Adrenal gland (tissue), 12 donors: Measurements from ENCODE around the gene GRHPR. TPM values are rescaled to one million over a fixed set of nuclear protein-coding genes. Genes with fewer than 3 reads are reported as not detected.
A peak's percentile ranks its signal among the peaks of the same experiment; 100 is the strongest.

Experiments
- DNase-seq, 7 donors: peaks; one replicate each; pipeline ENCODE4 v3.0.0-alpha.2; 2019 to 2020
- H3K27ac ChIP-seq, 5 donors: fragments of 200-600 bp; sonication (generic) in 4 of 5; 1 replicate in 3 of 5; 2 replicates in 2 of 5; pipeline versions ENCODE4 v1.5.1 to v1.8.0; 2016 to 2020; ENCODE audit warnings: mild to moderate bottlenecking in 1 of 5
- H3K27me3 ChIP-seq: fragments of 200-600 bp; 2 replicates; pipeline ENCODE4 v1.8.0; 2021
- H3K36me3 ChIP-seq, 2 donors: fragments of 200-600 bp; replicated peaks in 1 of 2; 1 replicate in 1 of 2; 2 replicates in 1 of 2; pipeline versions ENCODE4 v1.5.1 to v1.8.0; 2018 to 2022
- H3K4me1 ChIP-seq, 2 donors: fragments of 200-600 bp; replicated peaks in 1 of 2; 1 replicate in 1 of 2; 2 replicates in 1 of 2; pipeline versions ENCODE4 v1.5.1 to v1.8.0; 2018 to 2021
- H3K4me3 ChIP-seq, 4 donors: fragments of 200-600 bp; sonication (generic) in 3 of 4; one replicate each; pipeline ENCODE4 v1.5.1; 2016 to 2018
- H3K9me3 ChIP-seq, 3 donors: fragments of 200-600 bp; sonication (generic) in 1 of 3; replicated peaks in 1 of 3; 1 replicate in 2 of 3; 2 replicates in 1 of 3; pipeline versions ENCODE4 v1.5.1 to v1.8.0; 2016 to 2021
- POLR2A ChIP-seq, 2 donors: fragments of 450-650 bp; IDR thresholded peaks; one replicate each; pipeline ENCODE4 v1.6.1; 2017; ENCODE audit warnings: antibody characterized with exemption in 2 of 2, mild to moderate bottlenecking in 2 of 2, moderate library complexity in 1 of 2
- WGBS, 4 donors: extraction: QIAGEN DNeasy Blood & Tissue Kit in 2 of 4; methylation state at CpG; one replicate each; pipeline versions ENCODE4 v1.1.5 to v1.1.7; 2013 to 2017; 5-methylcytosine and 5-hydroxymethylcytosine counted together
- intact Hi-C, 2 donors: fragments of 100-400 bp; cut with DNase I; formaldehyde crosslinking; loops; one replicate each; pipeline versions ENCODE4 v1.14.1 to v1.15.0; 2022 to 2023
- polyA plus RNA-seq, 3 donors: library from polyadenylated mRNA; stranded (reverse); fragments of 200-250 nt in 2 of 3; fragments of 350-450 nt in 1 of 3; fragmentation: Illumina TruSeq in 1 of 3; extraction: RNeasy Lipid Tissue Mini Kit (QIAGEN cat#74804) in 1 of 3; gene quantifications; one replicate each; pipeline ENCODE4 v1.2.3, GENCODE V29; 2013 to 2014
- total RNA-seq, 9 donors: library from RNA; depleted of rRNA in 4 of 9; stranded (reverse); fragments of >200 nt in 4 of 9; fragments of 120-200 nt in 1 of 9; fragmentation: NEBNext Ultra II Directional in 1 of 9; extraction: Animal tissue kit (Norgen Biotek cat#: 25700) in 1 of 9; gene quantifications; one replicate each; pipeline versions ENCODE4 v1.1.0 to v1.2.4, GENCODE V29; 2013 to 2023
- TF ChIP-seq, protein P1 (sequence below), 6 experiments: fragments of 450-650 bp in 4 of 6; fragments of 200-600 bp in 2 of 6; sonication (generic) in 1 of 6; IDR thresholded peaks; 1 replicate in 5 of 6; 2 replicates in 1 of 6; pipeline versions ENCODE4 v1.5.1 to v1.8.0; 2016 to 2021; ENCODE audit warnings: antibody characterized with exemption in 6 of 6, mild to moderate bottlenecking in 2 of 6, moderate library complexity in 1 of 6
- donor health status: healthy with polysubstance abuse.
- donor health status: Bipolar disorder and iron deficiency.
- donor health status: DM: yes; HTN: yes; CAD: no.
- donor health status: DM: no; HTN: no; CAD: no.
- donor health status: DM: no; HTN: no; CAD: no.
- donor health status: DM: yes; HTN: yes; CAD: no.

The GRHPR gene
- total and polyA plus RNA-seq, 12 donors = 83.3 to 434 (median 230) TPM

DNA sequence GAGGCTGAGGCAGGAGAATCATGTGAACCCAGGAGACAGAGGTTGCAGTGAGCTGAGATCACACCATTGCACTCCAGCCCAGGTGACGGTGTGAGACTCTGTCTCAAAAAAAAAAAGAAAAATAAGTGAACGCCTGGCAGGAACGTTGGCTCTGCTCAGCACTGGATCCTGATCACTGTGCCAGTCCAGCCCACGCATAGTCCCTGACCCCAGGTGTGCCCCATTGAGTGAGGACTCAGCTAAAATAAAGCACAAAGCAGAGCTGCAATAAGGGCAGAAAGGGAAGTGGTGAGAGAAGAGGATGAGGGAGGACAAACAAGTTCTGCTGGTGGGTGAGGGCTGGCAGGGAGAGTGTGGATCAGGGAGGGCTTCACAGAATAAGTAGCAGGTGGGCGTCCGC, 4.3 kb downstream of the GRHPR start:
- no peaks in the 10 kb centered on the region for H3K9me3 ChIP-seq
- peaks cover 0 to 47% of the 10 kb centered on the region in 2 donors for H3K36me3 ChIP-seq
- no peak overlapping the region for H3K4me3 ChIP-seq
- TF ChIP-seq, protein P1, sequence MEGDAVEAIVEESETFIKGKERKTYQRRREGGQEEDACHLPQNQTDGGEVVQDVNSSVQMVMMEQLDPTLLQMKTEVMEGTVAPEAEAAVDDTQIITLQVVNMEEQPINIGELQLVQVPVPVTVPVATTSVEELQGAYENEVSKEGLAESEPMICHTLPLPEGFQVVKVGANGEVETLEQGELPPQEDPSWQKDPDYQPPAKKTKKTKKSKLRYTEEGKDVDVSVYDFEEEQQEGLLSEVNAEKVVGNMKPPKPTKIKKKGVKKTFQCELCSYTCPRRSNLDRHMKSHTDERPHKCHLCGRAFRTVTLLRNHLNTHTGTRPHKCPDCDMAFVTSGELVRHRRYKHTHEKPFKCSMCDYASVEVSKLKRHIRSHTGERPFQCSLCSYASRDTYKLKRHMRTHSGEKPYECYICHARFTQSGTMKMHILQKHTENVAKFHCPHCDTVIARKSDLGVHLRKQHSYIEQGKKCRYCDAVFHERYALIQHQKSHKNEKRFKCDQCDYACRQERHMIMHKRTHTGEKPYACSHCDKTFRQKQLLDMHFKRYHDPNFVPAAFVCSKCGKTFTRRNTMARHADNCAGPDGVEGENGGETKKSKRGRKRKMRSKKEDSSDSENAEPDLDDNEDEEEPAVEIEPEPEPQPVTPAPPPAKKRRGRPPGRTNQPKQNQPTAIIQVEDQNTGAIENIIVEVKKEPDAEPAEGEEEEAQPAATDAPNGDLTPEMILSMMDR (IDR thresholded peaks at IDR 0.05) = no peak
- no peak for TF ChIP-seq POLR2A (IDR thresholded peaks at IDR 0.05)
- peaks cover 38 to 55% of the 10 kb centered on the region in 2 donors for H3K4me1 ChIP-seq
- WGBS, 4 donors = 66 to 84% (median 70%) methylated on average over 6 of the region's 6 CpGs
- intact Hi-C loops = loop anchor here in 1 of 2 donors (5.0 kb wide), 1 partner anchor 35 kb away; no protein-coding TSS in a partner anchor
- no peaks in the 10 kb centered on the region for H3K27me3 ChIP-seq
- H3K27ac ChIP-seq = no peak overlapping the region
- no peak for DNase-seq

DNA sequence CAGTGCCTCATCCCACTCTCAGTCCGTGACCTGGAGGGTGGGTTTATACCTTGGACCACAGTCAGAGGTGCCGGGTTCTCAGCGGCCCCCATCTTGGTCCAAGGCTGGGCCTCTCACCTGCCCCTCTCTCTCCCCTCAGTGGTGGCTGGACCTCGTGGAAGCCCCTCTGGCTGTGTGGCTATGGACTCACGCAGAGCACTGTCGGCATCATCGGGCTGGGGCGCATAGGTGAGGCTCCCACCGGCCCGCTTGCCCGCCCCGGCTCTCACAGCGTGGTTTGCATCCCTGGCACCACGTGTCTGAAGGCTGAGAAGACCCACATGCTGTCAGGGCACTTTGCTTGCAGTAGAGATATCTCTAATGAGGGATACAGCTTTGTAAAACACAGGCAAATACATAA, 5.8 kb downstream of the GRHPR start:
- Histone ChIP-seq H3K9me3 (no peaks in the 10 kb centered on the region), H3K4me1 (peaks cover 29 to 59% of the 10 kb centered on the region in 2 donors), H3K36me3 (peaks cover 0 to 47% of the 10 kb centered on the region in 2 donors), H3K27me3 (no peaks in the 10 kb centered on the region), H3K27ac (no peak overlapping the region), H3K4me3 (no peak overlapping the region)
- intact Hi-C loops = loop anchor here in 1 of 2 donors (5.0 kb wide), 1 partner anchor 34 kb away; no protein-coding TSS in a partner anchor
- TF ChIP-seq, protein P1 (IDR thresholded peaks at IDR 0.05) = no peak
- no peak for TF ChIP-seq POLR2A (IDR thresholded peaks at IDR 0.05)
- DNase-seq = no peak
- 60 to 95% (median 92%) methylated on average over 2 to 14 of the region's 14 CpGs for WGBS, 4 donors

DNA sequence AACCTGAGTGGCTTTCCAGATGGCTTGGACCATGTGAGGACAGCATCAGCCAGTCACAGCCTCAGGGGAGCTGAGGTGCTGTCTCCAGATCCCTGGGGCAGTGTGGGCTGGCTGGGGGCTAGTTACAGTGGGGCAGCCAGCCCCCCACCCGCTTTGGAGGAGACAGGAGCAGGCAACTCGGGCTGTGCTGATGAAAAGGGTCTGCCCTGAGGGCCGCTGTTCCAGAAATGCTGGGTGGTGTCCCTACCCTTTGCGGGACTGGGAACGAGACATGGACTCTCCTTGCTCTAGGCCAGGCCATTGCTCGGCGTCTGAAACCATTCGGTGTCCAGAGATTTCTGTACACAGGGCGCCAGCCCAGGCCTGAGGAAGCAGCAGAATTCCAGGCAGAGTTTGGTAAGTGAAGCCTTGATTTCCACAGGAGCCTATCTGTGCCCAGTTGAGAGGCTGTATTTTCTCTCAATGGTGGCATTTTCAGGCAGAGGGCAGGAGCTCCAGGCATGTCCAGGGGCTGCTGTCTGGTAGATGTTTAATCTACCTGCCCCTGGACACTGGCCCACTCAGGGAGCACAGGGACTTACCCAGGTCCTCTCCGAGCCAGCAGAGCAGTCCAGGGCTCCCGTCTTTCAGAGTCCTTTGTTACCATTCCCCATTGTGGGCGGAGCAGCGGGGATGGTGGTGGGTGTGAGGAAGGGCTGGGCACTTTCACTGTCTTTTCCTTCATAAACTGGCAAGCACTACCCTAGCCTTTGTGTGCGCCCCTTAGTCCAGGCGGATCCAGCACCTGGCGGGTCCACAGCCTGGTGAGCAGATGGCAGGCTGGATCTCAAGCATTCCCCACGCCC, 7.2 kb downstream of the GRHPR start:
- Histone ChIP-seq H3K27ac (no peak overlapping the region), H3K4me1 (peaks cover 16 to 58% of the 10 kb centered on the region in 2 donors), H3K27me3 (no peaks in the 10 kb centered on the region), H3K4me3 (no peak overlapping the region), H3K36me3 (peaks cover 0 to 57% of the 10 kb centered on the region in 2 donors), H3K9me3 (no peaks in the 10 kb centered on the region)
- TF ChIP-seq, protein P1 (IDR thresholded peaks at IDR 0.05) = no peak
- TF ChIP-seq POLR2A (IDR thresholded peaks at IDR 0.05) = no peak
- intact Hi-C loops = loop anchor here in 1 of 2 donors (5.0 kb wide), 1 partner anchor 33 kb away; no protein-coding TSS in a partner anchor
- no peak for DNase-seq
- WGBS, 4 donors = 92 to 100% (median 94%) methylated on average over 4 to 17 of the region's 17 CpGs

DNA sequence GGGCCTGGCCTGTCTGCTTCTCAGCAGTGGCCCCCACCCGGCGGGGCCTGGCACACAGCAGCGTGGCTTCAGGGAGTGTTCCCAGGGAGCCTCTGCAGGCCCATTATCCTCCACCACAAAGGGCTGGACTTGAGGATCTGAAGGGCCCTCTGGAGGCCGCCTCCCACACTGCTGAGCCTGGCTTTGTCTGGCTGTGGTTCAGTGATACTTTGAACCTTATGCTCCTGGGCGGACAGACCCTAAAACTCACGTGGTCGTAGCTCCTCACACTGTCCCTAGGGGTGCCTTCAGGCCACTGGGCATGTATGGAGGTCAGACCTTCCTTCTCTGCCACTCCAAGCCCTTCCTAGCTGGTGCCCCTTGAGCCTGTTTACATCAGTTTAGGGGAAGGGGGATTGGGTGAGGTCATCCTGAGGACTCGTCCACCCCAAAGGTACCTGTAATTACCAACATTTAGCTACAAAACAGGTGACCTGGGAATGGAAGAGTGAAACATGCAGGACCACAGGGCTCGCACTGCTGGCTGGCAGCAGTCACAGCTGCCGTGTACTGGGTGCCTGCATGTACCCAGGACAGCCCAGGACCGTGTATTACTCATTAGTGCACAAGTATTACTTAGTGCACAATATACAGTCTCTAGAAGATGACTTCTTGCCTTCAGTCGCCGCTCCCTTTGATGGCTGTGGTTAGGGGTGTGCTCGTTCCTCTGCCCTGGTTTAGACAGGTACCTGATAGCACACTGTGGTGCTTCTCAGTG, 8.5 kb downstream of the GRHPR start:
- Histone ChIP-seq H3K4me1 (peaks cover 7 to 52% of the 10 kb centered on the region in 2 donors), H3K9me3 (no peaks in the 10 kb centered on the region), H3K36me3 (peaks cover 0 to 68% of the 10 kb centered on the region in 2 donors), H3K4me3 (no peak overlapping the region), H3K27ac (peak overlapping the region in 3 of 5 donors; percentile 30 to 72 (median 44)), H3K27me3 (no peaks in the 10 kb centered on the region)
- intact Hi-C loops = no loop called here
- WGBS, 4 donors = 63 to 71% (median 68%) methylated on average over 6 to 14 of the region's 14 CpGs
- DNase-seq = peak in 2 of 7 donors; percentile 45 to 47
- TF ChIP-seq, protein P1 (IDR thresholded peaks at IDR 0.05) = peak in 2 of 6 experiments; percentile 12 to 14
- no peak for TF ChIP-seq POLR2A (IDR thresholded peaks at IDR 0.05)
